GM12864 (cell line): ENCODE results near the gene PFKP.

Experiments
- DNase-seq: peaks from one replicate; pipeline ENCODE4 v3.0.0-alpha.2; 2011; ENCODE audit warnings: low read depth
- H3K4me3 ChIP-seq: 2 replicates; pipeline ENCODE4 v1.5.1; 2011; ENCODE audit warnings: mild to moderate bottlenecking, low read depth, low read length, control low read depth
- CTCF ChIP-seq: IDR thresholded peaks from 2 replicates; pipeline ENCODE4 v1.5.1; 2011; ENCODE audit warnings: low read depth, mild to moderate bottlenecking, moderate library complexity, low read length, control low read depth, inconsistent platforms; ENCODE audit errors: missing control alignments

PFKP gene

GRCh38 chr10:3090388-3090787 lies 23.0 kb downstream of the PFKP start:
- TF ChIP-seq CTCF, result no peak

GRCh38 chr10:3090914-3091787 lies 23.8 kb downstream of the PFKP start:
- peak; percentile 40 for DNase-seq
- no peak for TF ChIP-seq CTCF
- H3K4me3 ChIP-seq, result no peak overlapping the region

More at GRCh38 chr10:3090388-3090787, 23.0 kb downstream of the PFKP start:
- no peak overlapping the region for H3K4me3 ChIP-seq
- DNase-seq, result no peak

GRCh38 chr10:3091921-3092320 lies 24.6 kb downstream of the PFKP start:
- no peak overlapping the region for H3K4me3 ChIP-seq
- TF ChIP-seq CTCF, result no peak

GRCh38 chr10:3093996-3094395 lies 26.6 kb downstream of the PFKP start:
- no peak for DNase-seq
- TF ChIP-seq CTCF, result no peak
- no peak overlapping the region for H3K4me3 ChIP-seq

More at GRCh38 chr10:3091921-3092320, 24.6 kb downstream of the PFKP start:
- DNase-seq, result no peak

GRCh38 chr10:3094609-3095036 lies 27.3 kb downstream of the PFKP start:
- TF ChIP-seq CTCF, result no peak
- no peak for DNase-seq
- no peak overlapping the region for H3K4me3 ChIP-seq

- no peak for TF ChIP-seq CTCF
- H3K4me3 ChIP-seq, result no peak overlapping the region
- DNase-seq, result no peak
Measured at GRCh38 chr10:3095373-3096139, 28.2 kb downstream of the PFKP start.
